Osteoblast (primary cell): ENCODE results near the gene PRSS33. TPM values are rescaled to one million over a fixed set of nuclear protein-coding genes. Genes with fewer than 3 reads are reported as not detected.

ENCODE experiments used
- DNase-seq: peaks from one replicate; pipeline ENCODE4 v3.0.0; 2011; ENCODE audit warnings: low spot score, mixed read lengths; ENCODE audit not compliant: insufficient read length; ENCODE audit errors: missing footprints
- H2AFZ ChIP-seq: 2 replicates; pipeline ENCODE4 v1.6.0; 2011; ENCODE audit warnings: mild to moderate bottlenecking, low read length
- H3K27ac ChIP-seq: 2 replicates; pipeline ENCODE4 v1.5.1; 2011; ENCODE audit warnings: mild to moderate bottlenecking, low read depth, low read length, moderate library complexity
- H3K27me3 ChIP-seq: 2 replicates; pipeline ENCODE4 v1.6.0; 2012; ENCODE audit warnings: mild to moderate bottlenecking, control low read depth, inconsistent platforms, low read length, moderate library complexity; ENCODE audit not compliant: insufficient read depth
- H3K36me3 ChIP-seq: 2 replicates; pipeline ENCODE4 v1.5.1; 2011; ENCODE audit warnings: mild to moderate bottlenecking, low read length, control low read depth, moderate library complexity; ENCODE audit not compliant: insufficient read depth
- H3K4me1 ChIP-seq: 2 replicates; pipeline ENCODE4 v1.5.1; 2011; ENCODE audit warnings: mild to moderate bottlenecking, low read length, control low read depth, moderate library complexity; ENCODE audit not compliant: insufficient read depth
- H3K4me2 ChIP-seq: 2 replicates; pipeline ENCODE4 v1.6.0; 2011; ENCODE audit warnings: mild to moderate bottlenecking, low read length; ENCODE audit not compliant: insufficient read depth
- H3K4me3 ChIP-seq: fragments of 200-600 bp; sonication (generic); 3 replicates; pipeline ENCODE4 v1.5.1; 2012; ENCODE audit warnings: mild to moderate bottlenecking, low read length, inconsistent platforms; ENCODE audit not compliant: insufficient read depth
- H3K79me2 ChIP-seq: 2 replicates; pipeline ENCODE4 v1.6.0; 2012; ENCODE audit warnings: mild to moderate bottlenecking, low read length, control low read depth, inconsistent platforms; ENCODE audit not compliant: insufficient read depth
- H3K9me3 ChIP-seq: 2 replicates; pipeline ENCODE4 v1.5.1; 2011; ENCODE audit warnings: low read depth, low read length, control low read depth
- H4K20me1 ChIP-seq: 2 replicates; pipeline ENCODE4 v1.6.0; 2012; ENCODE audit warnings: mild to moderate bottlenecking, low read length, control low read depth; ENCODE audit not compliant: insufficient read depth
- CTCF ChIP-seq: IDR thresholded peaks from 2 replicates; pipeline ENCODE4 v1.5.1; 2011; ENCODE audit warnings: mild to moderate bottlenecking, low read depth, low read length, moderate library complexity; ENCODE audit errors: extremely low read depth
- total RNA-seq: library from RNA; depleted of rRNA; stranded (reverse); fragments of >200 nt; gene quantifications from 2 replicates; pipeline ENCODE4 v1.2.3, GENCODE V29; 2012

The PRSS33 gene
- total RNA-seq, 1 donor: not detected

- Histone ChIP-seq H3K36me3 (no peaks in the 10 kb centered on the region), H3K4me2 (no peak overlapping the region), H3K9me3 (no peaks in the 10 kb centered on the region), H2AFZ (no peak overlapping the region), H3K27ac (no peak overlapping the region), H3K27me3 (peaks cover 50% of the 10 kb centered on the region), H3K79me2 (no peaks in the 10 kb centered on the region), H3K4me3 (no peak overlapping the region), H4K20me1 (no peaks in the 10 kb centered on the region), H3K4me1 (no peaks in the 10 kb centered on the region)
- TF ChIP-seq CTCF: no peak
- peak; percentile 81 for DNase-seq
Measured at GRCh38 chr16:2785101-2785991, 2.0 kb downstream of the PRSS33 start.

GRCh38 chr16:2784358-2785100 lies 2.8 kb downstream of the PRSS33 start:
- H3K4me1 ChIP-seq: no peaks in the 10 kb centered on the region
- no peaks in the 10 kb centered on the region for H4K20me1 ChIP-seq
- peak; percentile 57 for DNase-seq
- H3K9me3 ChIP-seq: no peaks in the 10 kb centered on the region
- no peaks in the 10 kb centered on the region for H3K79me2 ChIP-seq
- H3K4me2 ChIP-seq: no peak overlapping the region
- peaks cover 45% of the 10 kb centered on the region for H3K27me3 ChIP-seq
- H3K36me3 ChIP-seq: no peaks in the 10 kb centered on the region
- no peak for TF ChIP-seq CTCF
- no peak overlapping the region for H3K27ac ChIP-seq
- H2AFZ ChIP-seq: no peak overlapping the region
- H3K4me3 ChIP-seq: no peak overlapping the region

GRCh38 chr16:2783581-2784357 lies 3.6 kb downstream of the PRSS33 start:
- peaks cover 39% of the 10 kb centered on the region for H3K27me3 ChIP-seq
- no peaks in the 10 kb centered on the region for H3K4me1 ChIP-seq
- H3K79me2 ChIP-seq: peaks cover 2% of the 10 kb centered on the region
- no peak overlapping the region for H3K4me3 ChIP-seq
- no peaks in the 10 kb centered on the region for H4K20me1 ChIP-seq
- TF ChIP-seq CTCF: no peak
- DNase-seq: peak; percentile 55
- no peak overlapping the region for H2AFZ ChIP-seq
- H3K9me3 ChIP-seq: no peaks in the 10 kb centered on the region
- H3K4me2 ChIP-seq: no peak overlapping the region
- H3K36me3 ChIP-seq: no peaks in the 10 kb centered on the region
- H3K27ac ChIP-seq: no peak overlapping the region
